Measurements from ENCODE around the gene SLC27A6. TPM values are rescaled to one million over a fixed set of nuclear protein-coding genes. Genes with fewer than 3 reads are reported as not detected.
"Not testable (repeated sequence)": the region's sequence is repeated elsewhere in the genome, so short reads cannot be mapped to it uniquely, and the experiment has no call there.

The SLC27A6 gene
- polyA plus RNA-seq, 1 experiment = 0.04 TPM

DNA sequence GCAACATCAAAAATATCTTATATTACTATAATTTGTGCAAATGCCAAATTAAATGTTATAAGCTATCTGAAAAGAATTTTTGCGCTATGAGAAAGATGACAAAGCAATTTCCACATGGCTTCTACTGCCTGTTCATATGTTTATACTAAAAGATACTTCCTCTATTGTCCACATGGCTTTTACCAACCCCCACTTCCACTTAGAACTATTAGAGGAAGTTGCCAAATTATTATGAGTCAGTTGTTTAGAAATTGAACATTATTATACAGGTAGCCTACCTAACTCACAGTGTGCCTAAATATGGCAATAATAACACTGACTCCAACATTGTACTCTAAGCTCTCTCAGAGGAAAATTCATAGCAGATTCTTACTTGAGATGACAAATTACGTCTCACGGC lies 37.6 kb upstream of the SLC27A6 start:
- no peak overlapping the region for H3K27ac ChIP-seq (ENCODE audit: low read depth, low read length)
- ChIA-PET CTCF (no interaction called here), POLR2A (no interaction called here)
- no peak for DNase-seq (ENCODE audit: low read depth, low spot score)
- no peak overlapping the region for H3K4me3 ChIP-seq (ENCODE audit: low read depth, low read length)
- H3K27me3 ChIP-seq (ENCODE audit: control insufficient read depth, insufficient read depth, low read length) = no peaks in the 10 kb centered on the region
- no peaks in the 10 kb centered on the region for H3K9me3 ChIP-seq (ENCODE audit: control insufficient read depth, insufficient read depth, low read length)
- TF ChIP-seq CTCF (IDR thresholded peaks at IDR 0.05; ENCODE audit: low read depth, low read length) = no peak

DNA sequence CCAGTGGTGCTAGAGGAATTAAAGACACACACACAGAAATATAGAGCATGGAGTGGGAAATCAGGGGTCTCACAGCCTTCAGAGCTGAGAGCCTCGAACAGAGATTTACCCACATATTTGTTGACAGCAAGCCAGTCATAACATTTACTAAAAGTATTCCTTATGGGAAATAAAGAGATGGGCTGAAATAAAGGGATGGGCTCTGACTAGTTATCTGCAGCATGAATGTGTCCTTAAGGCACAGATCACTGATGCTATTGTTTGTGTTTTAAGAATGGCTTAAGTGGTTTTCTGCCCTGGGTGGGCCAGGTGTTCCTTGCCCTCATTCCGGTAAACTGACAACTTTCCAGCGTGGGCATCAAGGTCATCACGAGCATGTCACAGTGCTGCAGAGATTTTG lies 33.1 kb upstream of the SLC27A6 start:
- H3K27ac ChIP-seq (ENCODE audit: low read depth, low read length); H3K4me3 ChIP-seq (ENCODE audit: low read depth, low read length); POLR2A ChIA-PET; DNase-seq (ENCODE audit: low read depth, low spot score); CTCF ChIA-PET; H3K27me3 ChIP-seq (ENCODE audit: control insufficient read depth, insufficient read depth, low read length); H3K9me3 ChIP-seq (ENCODE audit: control insufficient read depth, insufficient read depth, low read length): not testable (repeated sequence)

- H3K27me3 ChIP-seq (ENCODE audit: control insufficient read depth, insufficient read depth, low read length); POLR2A ChIA-PET; DNase-seq (ENCODE audit: low read depth, low spot score); H3K27ac ChIP-seq (ENCODE audit: low read depth, low read length); H3K9me3 ChIP-seq (ENCODE audit: control insufficient read depth, insufficient read depth, low read length); CTCF ChIA-PET; H3K4me3 ChIP-seq (ENCODE audit: low read depth, low read length): not testable (repeated sequence)
Measured at GRCh38 chr5:128943100-128943499, 22.2 kb upstream of the SLC27A6 start.

- CTCF ChIA-PET = no interaction called here
Measured at GRCh38 chr5:128949847-128950546, 15.3 kb upstream of the SLC27A6 start.

DNA sequence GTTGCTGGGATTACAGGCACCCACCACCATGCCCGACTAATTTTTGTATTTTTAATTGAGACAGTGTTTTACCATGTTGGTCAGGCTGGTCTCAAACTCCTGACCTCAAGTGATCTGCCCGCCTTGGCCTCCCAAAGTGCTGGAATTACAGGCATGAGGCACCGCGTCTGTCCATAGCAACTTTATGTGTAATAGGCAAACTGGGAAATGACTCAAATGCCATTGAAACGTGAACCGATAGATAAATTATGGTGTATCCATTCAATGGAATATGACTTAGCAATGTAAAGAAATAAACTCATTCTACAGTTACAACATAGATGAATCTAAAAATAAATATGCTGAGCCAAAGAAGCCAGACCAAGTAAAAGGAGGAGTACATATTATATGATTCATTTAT lies 14.0 kb upstream of the SLC27A6 start:
- DNase-seq (ENCODE audit: low read depth, low spot score); H3K4me3 ChIP-seq (ENCODE audit: low read depth, low read length); H3K27ac ChIP-seq (ENCODE audit: low read depth, low read length); POLR2A ChIA-PET; H3K9me3 ChIP-seq (ENCODE audit: control insufficient read depth, insufficient read depth, low read length); H3K27me3 ChIP-seq (ENCODE audit: control insufficient read depth, insufficient read depth, low read length); CTCF ChIA-PET: not testable (repeated sequence)

More at GRCh38 chr5:128949847-128950546, 15.3 kb upstream of the SLC27A6 start:
- DNase-seq (ENCODE audit: low read depth, low spot score) = no peak
- Histone ChIP-seq H3K4me3 (ENCODE audit: low read depth, low read length) (no peak overlapping the region), H3K27ac (ENCODE audit: low read depth, low read length) (no peak overlapping the region), H3K27me3 (ENCODE audit: control insufficient read depth, insufficient read depth, low read length) (no peaks in the 10 kb centered on the region), H3K9me3 (ENCODE audit: control insufficient read depth, insufficient read depth, low read length) (no peaks in the 10 kb centered on the region)
- POLR2A ChIA-PET = no interaction called here
- TF ChIP-seq CTCF (IDR thresholded peaks at IDR 0.05; ENCODE audit: low read depth, low read length) = no peak

GRCh38 chr5:128956164-128956563 lies 9.1 kb upstream of the SLC27A6 start:
- no peak for DNase-seq (ENCODE audit: low read depth, low spot score)

More at GRCh38 chr5:128956164-128956563, 9.1 kb upstream of the SLC27A6 start:
- ChIA-PET CTCF (no interaction called here), POLR2A (no interaction called here)
- H3K9me3 ChIP-seq (ENCODE audit: control insufficient read depth, insufficient read depth, low read length) = no peaks in the 10 kb centered on the region
- no peak for TF ChIP-seq CTCF (IDR thresholded peaks at IDR 0.05; ENCODE audit: low read depth, low read length)
- H3K4me3 ChIP-seq (ENCODE audit: low read depth, low read length) = no peak overlapping the region
- H3K27me3 ChIP-seq (ENCODE audit: control insufficient read depth, insufficient read depth, low read length) = no peaks in the 10 kb centered on the region
- no peak overlapping the region for H3K27ac ChIP-seq (ENCODE audit: low read depth, low read length)

Measured in AG04450 (cell line).